ENCODE data around the gene MIX23.
A peak's percentile ranks its signal among the peaks of the same experiment; 100 is the strongest.
"Not testable (repeated sequence)": the region's sequence is repeated elsewhere in the genome, so short reads cannot be mapped to it uniquely, and the experiment has no call there.

Gene MIX23

GRCh38 chr3:122389197-122389596 is 6.2 kb upstream of the MIX23 start:
- no peak for DNase-seq (ENCODE audit: low read depth)
- no peak for TF ChIP-seq CTCF (IDR thresholded peaks at IDR 0.05; ENCODE audit: insufficient read depth, low read depth, low read length, missing control alignments)
- H3K4me3 ChIP-seq (ENCODE audit: low read depth, low read length), result no peak overlapping the region

GRCh38 chr3:122387709-122388108 is 4.7 kb upstream of the MIX23 start:
- no peak for TF ChIP-seq CTCF (IDR thresholded peaks at IDR 0.05; ENCODE audit: insufficient read depth, low read depth, low read length, missing control alignments)
- no peak overlapping the region for H3K4me3 ChIP-seq (ENCODE audit: low read depth, low read length)
- no peak for DNase-seq (ENCODE audit: low read depth)

DNA sequence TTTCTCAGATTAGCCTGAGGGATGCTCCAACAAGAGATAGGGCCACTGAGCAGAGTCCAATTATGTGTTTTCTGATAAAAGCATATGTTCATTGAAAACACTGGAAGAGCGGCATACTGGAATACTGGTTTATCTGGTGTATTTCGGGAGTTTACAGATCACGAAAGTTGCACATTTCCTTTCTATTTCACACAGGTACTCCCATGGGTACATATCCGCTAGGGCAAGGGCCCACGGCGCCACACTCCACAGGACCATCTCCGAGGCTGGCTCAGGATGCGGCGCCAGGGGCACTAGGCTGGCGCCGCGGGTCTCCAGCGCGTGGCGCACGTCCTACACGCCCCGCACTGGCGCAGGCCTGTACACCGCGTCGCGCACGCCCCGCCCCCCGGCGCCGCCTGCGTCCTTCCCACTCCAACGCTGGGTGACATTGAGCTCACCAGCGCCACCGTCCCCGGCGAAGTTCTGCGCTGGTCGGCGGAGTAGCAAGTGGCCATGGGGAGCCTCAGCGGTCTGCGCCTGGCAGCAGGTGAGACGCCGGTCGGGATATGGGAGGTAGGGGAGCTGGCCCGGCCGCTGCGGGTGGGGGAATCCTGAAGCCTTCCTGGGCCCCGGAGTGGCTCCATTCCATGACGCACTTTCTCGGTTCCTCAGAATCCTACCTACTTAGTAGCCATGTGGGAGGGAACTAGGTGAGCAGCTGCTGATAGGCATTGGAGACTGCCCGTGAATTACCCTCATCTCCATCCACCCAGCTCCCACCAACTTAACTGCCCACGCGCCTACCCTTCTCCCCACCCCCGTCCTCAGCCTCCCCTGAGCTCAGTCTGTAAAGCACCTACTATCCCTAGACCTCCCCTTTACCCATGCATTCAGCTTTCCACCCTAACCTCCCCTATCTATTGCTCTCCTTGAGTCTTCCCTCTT is 1.0 kb upstream of the MIX23 start, which contains the start of gene FAM162A:
Gene FAM162A, plus strand, starts transcription at position 412 of the 927 bp plus-strand sequence. Its CDS starts 84 bp downstream, at position 496.
- peak within 1 kb of the TSS; percentile 94 for H3K4me3 ChIP-seq (ENCODE audit: low read depth, low read length)
- TF ChIP-seq CTCF (IDR thresholded peaks at IDR 0.05; ENCODE audit: insufficient read depth, low read depth, low read length, missing control alignments), result peak; percentile 63
- peak; percentile 97 for DNase-seq (ENCODE audit: low read depth)

DNA sequence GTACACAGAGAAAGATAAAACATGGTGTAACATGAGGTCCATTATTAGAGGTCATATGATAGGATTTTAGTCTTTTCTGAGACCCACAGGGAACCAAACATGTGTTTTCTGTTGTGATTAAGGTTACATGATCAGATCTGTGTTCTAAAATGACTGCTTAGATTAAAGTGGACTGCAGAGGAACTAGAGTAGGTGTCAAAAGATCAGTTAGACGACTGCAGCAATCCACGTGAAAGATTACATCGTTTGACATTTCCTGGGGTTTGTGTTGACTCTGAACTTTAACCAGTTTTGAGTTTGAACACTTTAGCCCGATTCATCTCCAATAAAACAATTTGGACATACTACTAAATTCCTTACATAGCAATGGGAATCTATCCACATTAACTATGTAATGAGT is 5.1 kb downstream of the MIX23 start:
- no peak for DNase-seq (ENCODE audit: low read depth)
- no peak for TF ChIP-seq CTCF (IDR thresholded peaks at IDR 0.05; ENCODE audit: insufficient read depth, low read depth, low read length, missing control alignments)

GRCh38 chr3:122374034-122374433 is 9.0 kb downstream of the MIX23 start:
- no peak for TF ChIP-seq CTCF (IDR thresholded peaks at IDR 0.05; ENCODE audit: insufficient read depth, low read depth, low read length, missing control alignments)
- DNase-seq (ENCODE audit: low read depth), result no peak

More for the DNA sequence above, 5.1 kb downstream of the MIX23 start:
- H3K4me3 ChIP-seq (ENCODE audit: low read depth, low read length), result no peak overlapping the region

GRCh38 chr3:122366379-122366749 is 16.7 kb downstream of the MIX23 start:
- no peak overlapping the region for H3K4me3 ChIP-seq (ENCODE audit: low read depth, low read length)
- no peak for DNase-seq (ENCODE audit: low read depth)
- TF ChIP-seq CTCF (IDR thresholded peaks at IDR 0.05; ENCODE audit: insufficient read depth, low read depth, low read length, missing control alignments), result no peak

More at GRCh38 chr3:122374034-122374433, 9.0 kb downstream of the MIX23 start:
- no peak overlapping the region for H3K4me3 ChIP-seq (ENCODE audit: low read depth, low read length)

GRCh38 chr3:122365582-122366378 is 17.3 kb downstream of the MIX23 start:
- DNase-seq (ENCODE audit: low read depth), result peak; percentile 39
- H3K4me3 ChIP-seq (ENCODE audit: low read depth, low read length), result not testable (repeated sequence)

Data from GM12865 (cell line).